SK-N-MC (cell line): ENCODE measurements around the gene RIT2.

ENCODE experiments used
- EZH2 ChIP-seq: fragments of 200-600 bp; sonication (generic); IDR thresholded peaks from one replicate; pipeline ENCODE4 v1.6.1; 2017; ENCODE audit warnings: antibody characterized with exemption
- FOXP2 ChIP-seq: optimal IDR thresholded peaks from 2 replicates; pipeline ENCODE3; 2011; ENCODE audit warnings: mild to moderate bottlenecking, moderate library complexity; ENCODE audit not compliant: insufficient read depth; ENCODE audit errors: extremely low read length, control extremely low read depth
- POLR2AphosphoS5 ChIP-seq: IDR thresholded peaks from 2 replicates; pipeline ENCODE4 v1.6.1; 2012; ENCODE audit warnings: mild to moderate bottlenecking, low read depth, low read length, borderline replicate concordance

- no peak for TF ChIP-seq EZH2
- TF ChIP-seq POLR2AphosphoS5: no peak
- no peak for TF ChIP-seq FOXP2
Measured at GRCh38 chr18:42882122-42882521, 233.4 kb downstream of the RIT2 start.
